HUES6 (cell line): Measurements from ENCODE around the gene BMAL1.

Experiments used
- H3K27ac ChIP-seq: 2 replicates; pipeline ENCODE4 v1.7.0; 2013; ENCODE audit warnings: low read depth, mild to moderate bottlenecking, low read length, inconsistent platforms
- H3K27me3 ChIP-seq: 2 replicates; pipeline ENCODE4 v1.6.1; 2013; ENCODE audit warnings: low read length; ENCODE audit not compliant: control insufficient read depth, insufficient read depth
- H3K36me3 ChIP-seq: 2 replicates; pipeline ENCODE4 v1.6.1; 2013; ENCODE audit warnings: low read length; ENCODE audit not compliant: control insufficient read depth, insufficient read depth
- H3K4me1 ChIP-seq: 2 replicates; pipeline ENCODE4 v1.6.1; 2013; ENCODE audit warnings: low read length; ENCODE audit not compliant: control insufficient read depth, insufficient read depth
- H3K4me3 ChIP-seq: 2 replicates; pipeline ENCODE4 v1.5.1; 2013; ENCODE audit warnings: low read depth, low read length
- H3K9ac ChIP-seq: one replicate; pipeline ENCODE4 v1.6.1; 2013; ENCODE audit warnings: mild to moderate bottlenecking, low read length
- H3K9me3 ChIP-seq: 2 replicates; pipeline ENCODE4 v1.6.1; 2013; ENCODE audit warnings: low read depth, low read length; ENCODE audit not compliant: control insufficient read depth, insufficient read depth

Gene BMAL1

DNA sequence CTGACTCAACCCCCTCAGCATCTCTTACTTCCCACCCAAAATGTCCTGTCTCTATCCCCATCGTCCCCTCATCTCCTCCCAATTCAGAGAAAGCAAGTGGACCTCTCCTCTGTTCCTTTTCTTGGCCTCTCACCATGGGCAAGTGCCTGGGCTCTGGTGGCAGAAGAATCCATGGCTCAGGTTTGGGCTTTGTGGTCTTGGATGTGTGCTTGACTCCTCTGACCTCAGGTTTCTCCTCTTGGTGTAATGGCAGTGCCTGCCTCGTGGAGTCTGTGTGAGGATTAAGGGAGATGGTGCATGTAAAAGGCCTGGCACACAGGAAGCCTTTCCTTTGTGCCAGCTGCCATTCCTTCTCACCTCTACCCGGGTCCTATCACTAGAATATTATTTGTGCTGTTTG is 3.2 kb downstream of the BMAL1 start:
- Histone ChIP-seq H3K9me3 (no peaks in the 10 kb centered on the region), H3K4me1 (peaks cover 29% of the 10 kb centered on the region), H3K36me3 (no peaks in the 10 kb centered on the region), H3K4me3 (no peak overlapping the region), H3K9ac (no peak overlapping the region), H3K27me3 (peaks cover 59% of the 10 kb centered on the region), H3K27ac (no peak overlapping the region)

DNA sequence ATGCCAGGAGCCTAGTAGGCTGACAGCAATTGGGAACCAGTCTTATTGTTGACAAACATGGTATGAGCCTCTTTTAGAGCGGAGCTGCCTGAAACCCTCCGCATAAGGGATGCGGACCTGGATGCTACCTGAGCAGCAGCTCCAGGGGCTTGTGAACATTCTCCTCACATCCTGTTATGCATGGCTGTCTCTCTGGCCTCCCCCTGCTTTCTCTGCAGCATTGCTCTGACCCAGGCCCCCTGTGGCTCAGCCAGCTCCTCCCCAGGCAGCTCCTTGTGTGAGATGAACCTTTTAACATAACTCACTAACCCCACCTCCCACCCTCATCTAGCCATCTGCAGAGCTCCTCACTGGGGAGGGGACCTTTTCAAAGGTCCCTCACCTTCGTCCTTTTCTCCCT is 6.0 kb downstream of the BMAL1 start:
- Histone ChIP-seq H3K9me3 (no peaks in the 10 kb centered on the region), H3K27me3 (peaks cover 38% of the 10 kb centered on the region), H3K27ac (no peak overlapping the region), H3K4me3 (no peak overlapping the region), H3K4me1 (peaks cover 29% of the 10 kb centered on the region), H3K9ac (no peak overlapping the region), H3K36me3 (no peaks in the 10 kb centered on the region)

DNA sequence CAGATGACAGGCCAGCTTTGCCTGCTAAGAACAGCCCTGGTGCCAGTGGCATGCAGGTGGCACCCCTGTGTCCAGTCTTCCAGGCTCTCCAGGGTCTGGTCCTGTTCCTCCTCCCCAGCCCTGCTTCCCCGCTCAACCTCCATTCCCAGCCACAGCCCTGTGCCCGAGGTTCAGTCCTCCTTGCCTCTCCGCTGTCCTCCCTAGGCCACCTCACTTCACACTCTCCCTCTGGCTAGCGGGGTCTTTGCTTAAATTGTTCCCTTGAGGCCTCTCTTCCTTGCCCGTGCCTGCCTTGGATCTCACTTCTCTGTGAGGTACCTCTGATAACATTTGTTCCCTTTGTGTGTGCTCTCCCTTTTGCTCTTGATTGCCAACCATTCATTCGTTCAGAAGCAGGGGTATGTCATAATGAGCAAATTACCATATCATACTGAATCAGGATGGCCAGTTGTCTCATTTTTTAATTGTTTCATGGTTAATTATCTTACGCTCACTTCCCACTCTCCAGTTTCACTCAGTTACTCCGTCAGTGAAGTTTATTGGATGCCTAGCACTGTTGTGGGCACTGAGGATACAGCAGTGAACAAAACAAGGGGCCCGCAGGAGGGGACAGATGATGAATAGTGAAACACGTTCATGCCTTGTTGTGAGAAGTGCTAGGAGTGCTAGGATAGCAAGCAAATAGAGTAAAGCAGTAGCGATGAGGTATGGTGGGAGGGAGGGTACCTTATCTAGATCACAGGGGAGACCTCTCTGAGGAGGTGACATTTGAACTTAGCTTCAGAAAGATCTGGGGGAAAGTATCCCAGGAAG is 7.4 kb downstream of the BMAL1 start:
- Histone ChIP-seq H3K4me3 (no peak overlapping the region), H3K27ac (no peak overlapping the region), H3K27me3 (peaks cover 25% of the 10 kb centered on the region), H3K9me3 (no peaks in the 10 kb centered on the region), H3K36me3 (no peaks in the 10 kb centered on the region), H3K9ac (no peak overlapping the region), H3K4me1 (peaks cover 29% of the 10 kb centered on the region)

DNA sequence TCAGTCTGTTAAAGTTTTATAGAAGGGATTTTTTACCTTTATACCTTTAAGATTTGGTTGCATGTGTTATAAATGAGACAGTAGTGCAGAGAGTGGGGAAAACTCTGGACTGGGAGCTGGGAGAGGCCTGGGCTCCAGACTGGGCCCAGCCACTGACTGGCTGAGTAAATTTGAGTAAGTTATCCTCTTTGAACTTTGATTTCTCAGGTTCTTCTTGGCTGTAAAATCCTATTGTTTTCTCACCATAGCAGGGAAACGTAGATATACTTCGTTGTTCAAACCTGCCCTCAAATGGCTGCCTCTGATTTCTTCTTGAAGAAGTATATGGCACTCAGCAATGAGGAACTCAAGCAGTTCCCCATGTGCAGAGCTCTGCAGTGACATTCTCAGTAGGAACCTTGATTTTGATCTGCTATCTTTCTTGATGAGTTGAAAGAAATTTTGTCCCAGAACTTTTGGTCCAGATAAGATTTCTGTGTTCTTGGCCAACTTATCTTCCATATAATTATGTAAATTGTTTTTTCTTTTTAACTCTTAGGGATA is 8.8 kb downstream of the BMAL1 start:
- Histone ChIP-seq H3K27me3 (peaks cover 11% of the 10 kb centered on the region; the same call in 1 of the 2 replicates), H3K4me1 (peaks cover 26% of the 10 kb centered on the region), H3K9ac (no peak overlapping the region), H3K9me3 (no peaks in the 10 kb centered on the region), H3K4me3 (no peak overlapping the region), H3K36me3 (no peaks in the 10 kb centered on the region), H3K27ac (no peak overlapping the region)

DNA sequence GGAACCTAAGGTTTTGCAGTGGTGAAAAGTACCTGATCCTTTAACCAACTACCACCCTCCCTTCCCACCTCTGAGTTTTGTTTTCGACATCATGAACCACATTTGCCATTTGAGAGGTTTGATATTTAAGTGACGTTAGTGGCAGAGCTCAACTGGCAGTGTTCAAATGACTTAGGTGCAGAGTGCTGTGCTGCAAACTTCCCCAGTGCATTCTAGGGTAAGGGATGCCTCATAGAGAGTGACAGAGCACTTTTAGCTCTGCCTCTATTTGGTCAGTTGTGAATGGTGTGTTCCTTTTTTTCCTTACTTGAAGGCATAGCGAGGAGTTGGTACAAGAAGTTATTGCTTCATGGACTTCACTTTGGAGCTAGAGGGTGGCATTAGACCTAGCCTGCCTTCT is 9.4 kb downstream of the BMAL1 start:
- Histone ChIP-seq H3K27ac (no peak overlapping the region), H3K4me1 (peaks cover 22% of the 10 kb centered on the region), H3K9me3 (no peaks in the 10 kb centered on the region), H3K9ac (no peak overlapping the region), H3K4me3 (no peak overlapping the region), H3K27me3 (peaks cover 4% of the 10 kb centered on the region; the same call in 1 of the 2 replicates), H3K36me3 (no peaks in the 10 kb centered on the region)

DNA sequence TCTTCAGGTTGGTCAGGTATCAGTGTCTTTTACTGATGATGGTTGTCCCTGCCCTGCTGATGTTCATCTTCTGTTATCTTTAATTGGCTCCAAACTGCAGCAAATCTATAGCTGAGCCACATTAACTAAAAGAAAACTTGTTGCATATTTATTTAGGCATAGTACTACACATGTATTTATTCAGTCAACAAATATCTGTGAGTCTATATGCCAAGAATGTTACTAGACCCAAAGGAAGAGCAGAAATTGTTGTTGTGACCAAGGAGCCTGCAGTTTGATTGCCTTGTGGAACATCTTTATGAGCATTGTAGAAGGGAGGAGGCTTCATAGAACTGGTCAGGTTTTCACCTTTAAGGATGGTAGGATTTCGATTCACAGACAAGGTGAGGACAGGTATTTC is 10.1 kb downstream of the BMAL1 start:
- H3K4me1 ChIP-seq = peaks cover 16% of the 10 kb centered on the region
- no peaks in the 10 kb centered on the region for H3K9me3 ChIP-seq
- no peak overlapping the region for H3K27ac ChIP-seq
- H3K9ac ChIP-seq = no peak overlapping the region
- no peak overlapping the region for H3K4me3 ChIP-seq
- H3K27me3 ChIP-seq = no peaks in the 10 kb centered on the region
- no peaks in the 10 kb centered on the region for H3K36me3 ChIP-seq

DNA sequence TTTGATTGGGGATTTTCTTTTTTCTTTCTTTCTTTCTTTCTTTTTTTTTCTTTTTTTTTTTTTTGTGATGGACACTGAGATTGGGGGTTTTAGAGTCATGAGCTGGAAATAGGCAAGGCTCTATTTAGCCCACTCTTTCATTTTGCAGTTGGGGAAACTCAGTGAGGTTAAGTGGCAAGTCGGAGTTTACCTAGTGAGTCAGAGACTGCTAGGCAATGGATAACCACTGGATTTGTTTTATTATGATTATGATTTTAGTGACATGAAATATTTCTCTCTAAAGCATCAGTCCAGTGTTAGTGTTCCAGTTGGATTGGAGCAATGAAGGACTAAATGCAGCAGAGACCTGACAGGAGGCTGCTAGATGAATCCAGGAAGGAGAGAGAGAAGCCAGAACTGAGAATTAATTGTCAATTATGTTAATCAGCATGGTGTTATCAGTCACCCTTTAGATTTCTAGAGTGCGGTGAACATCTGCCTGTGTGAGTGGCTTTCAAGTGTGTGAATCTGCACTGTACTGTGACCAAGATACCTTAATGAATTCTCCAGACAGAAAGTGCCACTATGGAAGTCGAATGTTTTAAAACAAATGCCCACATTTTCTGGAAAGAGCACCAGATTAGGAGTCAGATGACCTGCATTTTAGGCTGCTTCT is 10.9 kb downstream of the BMAL1 start:
- H3K9me3 ChIP-seq = no peaks in the 10 kb centered on the region
- no peak overlapping the region for H3K27ac ChIP-seq
- H3K27me3 ChIP-seq = no peaks in the 10 kb centered on the region
- H3K4me3 ChIP-seq = no peak overlapping the region
- peaks cover 10% of the 10 kb centered on the region for H3K4me1 ChIP-seq
- H3K36me3 ChIP-seq = no peaks in the 10 kb centered on the region
- no peak overlapping the region for H3K9ac ChIP-seq

DNA sequence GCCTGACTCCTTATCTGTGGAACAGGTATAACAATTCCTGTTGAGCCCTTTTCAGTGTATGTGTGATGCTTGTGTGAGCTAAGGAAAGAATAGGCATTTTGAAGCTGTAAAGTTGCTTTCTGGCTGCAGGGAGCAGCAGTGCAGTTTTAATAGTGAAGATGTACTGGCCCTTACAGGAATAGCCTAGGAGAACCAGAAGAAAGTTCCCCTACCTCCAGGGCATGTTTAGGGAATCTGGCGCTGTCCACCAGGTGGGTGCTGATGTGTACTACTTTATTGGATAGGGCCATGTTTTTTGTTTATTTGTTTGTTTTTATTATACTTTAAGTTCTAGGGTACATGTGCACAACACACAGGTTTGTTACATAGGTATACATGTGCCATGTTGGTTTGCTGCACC is 11.5 kb downstream of the BMAL1 start:
- Histone ChIP-seq H3K9ac (no peak overlapping the region), H3K27ac (no peak overlapping the region), H3K9me3 (no peaks in the 10 kb centered on the region), H3K4me3 (no peak overlapping the region), H3K36me3 (no peaks in the 10 kb centered on the region), H3K27me3 (no peaks in the 10 kb centered on the region), H3K4me1 (peaks cover 7% of the 10 kb centered on the region; the same call in 1 of the 2 replicates)

DNA sequence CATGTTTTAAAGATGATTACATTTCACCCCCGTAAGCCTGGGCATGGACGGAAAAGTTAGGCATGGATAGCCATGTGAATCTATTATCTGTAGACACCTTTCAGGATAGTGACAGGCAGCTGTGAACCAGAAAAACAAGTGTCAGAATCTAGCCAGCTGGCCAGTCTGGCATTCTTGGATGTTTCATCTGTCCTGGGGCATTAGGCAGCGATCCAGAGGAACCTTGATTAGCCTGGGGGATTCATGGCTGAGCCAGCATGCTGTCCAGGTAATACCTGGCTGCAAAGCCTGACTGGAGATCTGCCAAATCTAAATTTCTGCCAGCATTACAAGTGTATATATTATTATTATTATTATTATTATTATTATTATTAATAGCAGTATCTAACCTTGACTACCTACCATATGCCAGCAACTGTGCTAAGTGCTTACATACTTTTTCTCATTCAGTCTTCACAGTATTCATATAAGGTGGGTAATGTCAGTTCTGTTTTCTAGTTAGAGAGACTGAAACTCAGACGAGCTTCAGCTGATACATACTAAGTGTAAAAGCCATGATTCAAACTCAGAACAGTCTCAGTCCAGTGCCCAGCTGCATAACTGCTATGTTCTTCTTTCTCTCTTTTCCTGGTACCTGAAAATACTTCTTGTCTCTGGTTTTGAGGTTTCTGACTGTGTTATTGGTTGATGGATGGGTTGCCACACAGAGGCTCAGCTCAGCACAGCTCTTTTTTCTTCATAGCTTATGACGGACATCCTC is 12.8 kb downstream of the BMAL1 start:
- Histone ChIP-seq H3K9me3 (no peaks in the 10 kb centered on the region), H3K4me3 (no peak overlapping the region)

DNA sequence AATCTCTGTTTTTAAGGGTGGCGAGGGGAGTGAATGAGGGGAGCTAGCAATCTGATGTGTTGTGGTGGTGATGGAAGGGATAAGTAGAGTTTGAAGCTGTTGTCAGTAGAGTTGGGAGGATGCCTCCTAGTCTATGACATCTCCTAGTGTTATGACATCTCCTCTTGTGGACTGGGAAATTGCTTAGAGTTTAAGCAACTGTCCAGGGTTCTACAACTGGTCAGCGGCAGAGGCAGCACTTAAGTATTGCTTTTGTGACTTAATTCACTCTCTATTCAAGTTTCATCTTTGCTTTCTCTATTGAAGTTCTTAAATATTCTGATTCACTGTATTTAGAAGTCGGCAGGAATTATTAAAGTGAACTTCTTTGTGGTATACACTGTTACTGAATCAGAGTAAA is 13.8 kb downstream of the BMAL1 start:
- Histone ChIP-seq H3K9me3 (no peaks in the 10 kb centered on the region), H3K27ac (no peak overlapping the region), H3K9ac (no peak overlapping the region), H3K27me3 (no peaks in the 10 kb centered on the region), H3K36me3 (no peaks in the 10 kb centered on the region), H3K4me3 (no peak overlapping the region), H3K4me1 (no peaks in the 10 kb centered on the region)

More for the DNA sequence above, 12.8 kb downstream of the BMAL1 start:
- no peak overlapping the region for H3K9ac ChIP-seq
- H3K36me3 ChIP-seq = no peaks in the 10 kb centered on the region
- no peaks in the 10 kb centered on the region for H3K27me3 ChIP-seq
- no peak overlapping the region for H3K27ac ChIP-seq
- no peaks in the 10 kb centered on the region for H3K4me1 ChIP-seq

DNA sequence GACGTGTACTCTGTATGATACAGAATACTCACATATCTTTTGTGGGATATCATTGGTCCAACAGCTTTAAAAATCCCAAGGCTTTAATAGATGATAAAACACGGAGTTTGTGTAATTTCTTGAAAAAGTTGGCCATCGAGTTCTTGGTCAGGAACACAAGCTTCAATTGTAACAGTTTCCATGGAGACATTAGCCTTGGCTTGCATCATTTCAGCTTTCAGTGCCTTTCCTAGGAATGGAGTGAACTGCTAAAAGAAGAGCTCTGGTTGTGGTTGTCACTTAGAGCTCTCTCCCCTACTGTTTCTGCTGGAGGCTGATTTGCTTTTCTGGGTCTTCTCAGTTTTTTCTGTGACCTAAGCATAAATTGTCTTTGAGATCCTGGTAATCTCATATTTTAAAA is 14.2 kb downstream of the BMAL1 start:
- no peak overlapping the region for H3K9ac ChIP-seq
- H3K4me3 ChIP-seq = no peak overlapping the region
- no peaks in the 10 kb centered on the region for H3K27me3 ChIP-seq
- no peaks in the 10 kb centered on the region for H3K36me3 ChIP-seq
- no peak overlapping the region for H3K27ac ChIP-seq
- no peaks in the 10 kb centered on the region for H3K4me1 ChIP-seq
- H3K9me3 ChIP-seq = no peaks in the 10 kb centered on the region
